A673 (cell line): ENCODE measurements around the gene FHDC1. TPM values are rescaled to one million over a fixed set of nuclear protein-coding genes. Genes with fewer than 3 reads are reported as not detected.

Experiments used
- BruUV-seq: library from RNA; stranded (reverse); fragments of 400-500 nt; replicated peaks from 2 replicates; lab custom pipeline; 2021; lab: Mats Ljungman, UMichigan
- CTCF ChIA-PET: fragments of 300-600 bp; sonication (Branson Sonifier 250); formaldehyde crosslinking; loops from one replicate; lab custom pipeline; 2022; ENCODE audit warnings: antibody characterized with exemption; lab: Charles Lee
- POLR2A ChIA-PET: fragments of 300-600 bp; sonication (Branson Sonifier 250); formaldehyde crosslinking; loops from one replicate; lab custom pipeline; 2022; ENCODE audit warnings: antibody characterized with exemption; ENCODE audit not compliant: low non-redundant PET; lab: Charles Lee
- DNase-seq: peaks from one replicate; pipeline ENCODE4 v3.0.0-alpha.2; 2015; ENCODE audit warnings: low spot score
- H3K27ac ChIP-seq: fragments of 200-600 bp; sonication (generic); 2 replicates; pipeline ENCODE4 v1.5.1; 2016; ENCODE audit warnings: mixed run types, low read depth, mild to moderate bottlenecking, mixed read lengths, antibody characterized with exemption, low read length; ENCODE audit not compliant: poor library complexity, severe bottlenecking
- H3K27me3 ChIP-seq: fragments of 200-600 bp; sonication (generic); replicated peaks from 2 replicates; pipeline ENCODE4 v1.6.1; 2017; ENCODE audit warnings: mixed run types, low read depth, mild to moderate bottlenecking, mixed read lengths, antibody characterized with exemption, low read length; ENCODE audit not compliant: insufficient read depth, poor library complexity
- H3K36me3 ChIP-seq: fragments of 200-600 bp; sonication (generic); 2 replicates; pipeline ENCODE4 v1.6.1; 2016; ENCODE audit warnings: mixed run types, mild to moderate bottlenecking, mixed read lengths, antibody characterized with exemption, low read length; ENCODE audit not compliant: insufficient read depth, poor library complexity, severe bottlenecking
- H3K4me1 ChIP-seq: fragments of 200-600 bp; sonication (generic); 2 replicates; pipeline ENCODE4 v1.6.1; 2017; ENCODE audit warnings: mixed run types, mild to moderate bottlenecking, mixed read lengths, antibody characterized with exemption, low read length; ENCODE audit not compliant: insufficient read depth, poor library complexity, severe bottlenecking
- H3K4me3 ChIP-seq: fragments of 200-600 bp; sonication (generic); 2 replicates; pipeline ENCODE4 v1.5.1; 2016; ENCODE audit warnings: low read depth, mixed run types, mild to moderate bottlenecking, mixed read lengths, low read length; ENCODE audit not compliant: poor library complexity, severe bottlenecking
- H3K9me3 ChIP-seq: fragments of 200-600 bp; sonication (generic); 2 replicates; pipeline ENCODE4 v1.6.1; 2016; ENCODE audit warnings: mixed run types, low read depth, mild to moderate bottlenecking, mixed read lengths, antibody characterized with exemption, low read length; ENCODE audit not compliant: poor library complexity, severe bottlenecking
- EZH2 ChIP-seq: fragments of 200-600 bp; sonication (generic); IDR thresholded peaks from 2 replicates; pipeline ENCODE4 v1.6.1; 2017; ENCODE audit warnings: borderline replicate concordance, low read depth, mild to moderate bottlenecking, mixed read lengths, antibody characterized with exemption, low read length; ENCODE audit not compliant: poor library complexity, severe bottlenecking
- intact Hi-C: fragments of 100-400 bp; cut with micrococcal nuclease; formaldehyde crosslinking; loops from one replicate; pipeline ENCODE4 v1.10.0; 2022; ENCODE audit not compliant: unreplicated experiment
- total RNA-seq: library from RNA; stranded (reverse); gene quantifications from 2 replicates; pipeline ENCODE4 v1.2.3, GENCODE V29; 2021
- TF ChIP-seq, protein P1 (sequence below): fragments of 300-800, 200-600 bp; sonication (generic); conservative IDR thresholded peaks from 2 replicates; pipeline ENCODE4 v1.5.1; 2017; ENCODE audit warnings: low read depth, mild to moderate bottlenecking, antibody characterized with exemption, low read length, moderate library complexity, mixed read lengths

The FHDC1 gene
- total RNA-seq, 1 experiment from 2014 or later = 0.26 TPM

DNA sequence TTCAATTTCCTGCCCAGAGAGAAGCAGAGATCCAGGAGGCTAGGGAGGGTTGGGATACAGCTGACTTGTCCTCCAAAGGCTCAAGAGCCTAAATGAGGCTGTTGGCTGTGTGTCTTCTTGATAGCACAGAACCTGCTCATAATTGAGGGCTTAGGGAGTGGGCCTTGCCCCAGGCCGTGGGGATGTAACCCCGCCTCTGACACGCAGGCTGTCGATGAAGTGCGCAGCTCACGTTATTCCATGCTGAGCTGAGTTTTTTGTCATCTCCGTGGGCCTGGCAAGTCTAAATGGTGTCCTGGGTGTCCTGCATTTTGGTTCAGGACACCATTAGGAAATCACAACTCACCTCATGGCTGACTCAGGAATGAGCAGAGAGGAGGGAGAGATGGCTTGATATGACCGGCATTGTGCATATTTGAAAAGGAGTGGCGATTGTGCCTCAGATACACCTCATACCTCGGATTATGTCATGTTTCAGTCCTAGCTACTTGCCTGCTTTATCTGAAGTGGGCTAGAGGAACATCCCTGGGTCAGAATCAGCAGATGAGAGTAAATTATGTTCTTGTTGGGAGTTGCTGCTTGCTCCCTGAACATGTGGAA lies 43.7 kb downstream of the FHDC1 start:
- H3K4me3 ChIP-seq = no peak overlapping the region
- H3K27ac ChIP-seq = no peak overlapping the region
- no peaks in the 10 kb centered on the region for H3K9me3 ChIP-seq
- TF ChIP-seq, protein P1, sequence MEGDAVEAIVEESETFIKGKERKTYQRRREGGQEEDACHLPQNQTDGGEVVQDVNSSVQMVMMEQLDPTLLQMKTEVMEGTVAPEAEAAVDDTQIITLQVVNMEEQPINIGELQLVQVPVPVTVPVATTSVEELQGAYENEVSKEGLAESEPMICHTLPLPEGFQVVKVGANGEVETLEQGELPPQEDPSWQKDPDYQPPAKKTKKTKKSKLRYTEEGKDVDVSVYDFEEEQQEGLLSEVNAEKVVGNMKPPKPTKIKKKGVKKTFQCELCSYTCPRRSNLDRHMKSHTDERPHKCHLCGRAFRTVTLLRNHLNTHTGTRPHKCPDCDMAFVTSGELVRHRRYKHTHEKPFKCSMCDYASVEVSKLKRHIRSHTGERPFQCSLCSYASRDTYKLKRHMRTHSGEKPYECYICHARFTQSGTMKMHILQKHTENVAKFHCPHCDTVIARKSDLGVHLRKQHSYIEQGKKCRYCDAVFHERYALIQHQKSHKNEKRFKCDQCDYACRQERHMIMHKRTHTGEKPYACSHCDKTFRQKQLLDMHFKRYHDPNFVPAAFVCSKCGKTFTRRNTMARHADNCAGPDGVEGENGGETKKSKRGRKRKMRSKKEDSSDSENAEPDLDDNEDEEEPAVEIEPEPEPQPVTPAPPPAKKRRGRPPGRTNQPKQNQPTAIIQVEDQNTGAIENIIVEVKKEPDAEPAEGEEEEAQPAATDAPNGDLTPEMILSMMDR = no peak
- no peak for TF ChIP-seq EZH2
- H3K27me3 ChIP-seq = no peaks in the 10 kb centered on the region
- CTCF ChIA-PET = no interaction called here
- no peak for DNase-seq
- no peaks in the 10 kb centered on the region for H3K4me1 ChIP-seq
- intact Hi-C loops = no loop called here
- BruUV-seq = no TSS peak
- H3K36me3 ChIP-seq = no peaks in the 10 kb centered on the region
- POLR2A ChIA-PET = no interaction called here

- TF ChIP-seq, protein P1 = no peak
- no peak for TF ChIP-seq EZH2
- BruUV-seq = no TSS peak
- DNase-seq = no peak
- CTCF ChIA-PET = no interaction called here
- intact Hi-C loops = no loop called here
- Histone ChIP-seq H3K36me3 (no peaks in the 10 kb centered on the region), H3K27me3 (no peaks in the 10 kb centered on the region), H3K4me3 (no peak overlapping the region), H3K9me3 (no peaks in the 10 kb centered on the region), H3K4me1 (no peaks in the 10 kb centered on the region), H3K27ac (no peak overlapping the region)
- POLR2A ChIA-PET = no interaction called here
Measured at GRCh38 chr4:152981278-152981677, 45.2 kb downstream of the FHDC1 start.

DNA sequence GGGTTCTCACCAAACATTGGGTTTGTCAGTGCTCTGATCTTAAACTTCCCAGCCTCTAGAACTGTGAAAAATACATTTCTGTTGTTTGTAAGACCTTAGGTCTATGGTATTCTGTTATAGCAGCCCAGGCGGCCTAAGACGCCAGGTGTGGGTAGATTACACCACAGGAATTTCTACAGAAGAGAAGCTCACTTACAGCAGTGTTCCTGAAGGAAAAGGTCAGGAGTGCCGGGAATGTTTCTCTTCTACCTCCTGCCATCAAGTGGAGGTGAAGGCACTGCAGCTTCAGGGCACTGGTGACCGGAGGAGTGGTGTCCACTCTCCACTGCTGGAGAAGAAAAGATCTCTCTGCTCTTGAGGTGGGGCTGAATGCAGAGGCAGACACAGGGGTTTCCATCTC lies 45.7 kb downstream of the FHDC1 start:
- H3K4me3 ChIP-seq = no peak overlapping the region
- intact Hi-C loops = no loop called here
- DNase-seq = no peak

More for the DNA sequence above, 45.7 kb downstream of the FHDC1 start:
- CTCF ChIA-PET = interaction anchor here (0.6 kb wide), 1 partner anchor 684 kb away, joined by 3 read pairs; no protein-coding TSS in a partner anchor
- TF ChIP-seq EZH2 = no peak
- TF ChIP-seq, protein P1 = no peak
- H3K9me3 ChIP-seq = no peaks in the 10 kb centered on the region
- no TSS peak for BruUV-seq
- no peaks in the 10 kb centered on the region for H3K27me3 ChIP-seq
- POLR2A ChIA-PET = no interaction called here
- H3K4me1 ChIP-seq = no peaks in the 10 kb centered on the region
- no peak overlapping the region for H3K27ac ChIP-seq
- no peaks in the 10 kb centered on the region for H3K36me3 ChIP-seq
